Measurements from ENCODE around the gene MRPL45. TPM values are rescaled to one million over a fixed set of nuclear protein-coding genes. Genes with fewer than 3 reads are reported as not detected.

MRPL45 gene
- total and polyA plus RNA-seq, 2 donors (not counting 1 experiment from before 2014, with no cell fraction given) = 13.1 to 17.6 TPM

DNA sequence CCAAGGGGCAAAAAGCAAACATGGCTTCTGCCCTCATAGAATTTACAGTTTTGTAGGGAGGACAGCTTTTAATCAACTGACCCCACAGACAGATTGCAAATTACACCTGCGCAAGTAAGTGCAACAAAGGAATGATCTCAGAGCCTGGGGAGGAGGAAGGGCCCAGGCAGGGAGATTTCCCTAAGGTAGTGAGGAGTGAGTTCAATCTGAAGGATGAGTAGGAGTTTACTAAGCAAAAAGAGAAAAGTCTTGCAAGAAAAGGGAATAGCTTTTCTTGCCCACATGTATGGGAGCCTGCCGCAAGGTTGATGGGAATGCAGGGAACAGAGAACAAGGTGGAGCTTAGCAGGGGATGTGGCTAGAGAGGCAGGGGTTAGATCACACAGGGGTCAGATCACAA, 53.1 kb downstream of the MRPL45 start:
- DNase-seq (no peak), ATAC-seq (ENCODE audit: low read depth) (no peak)
- Histone ChIP-seq H3K36me3 (replicated peaks in 1 of 2; ENCODE audit: control extremely low read depth in 1 of 2, control insufficient read depth in 1 of 2, extremely low read depth in 1 of 2, insufficient read depth in 2 of 2, low read length in 1 of 2) (no peaks in the 10 kb centered on the region), H3K4me2 (replicated peaks; ENCODE audit: low read depth, low read length, poor library complexity, severe bottlenecking) (no peak overlapping the region), H3K9ac (ENCODE audit: low read length) (no peak overlapping the region), H3K79me2 (ENCODE audit: control insufficient read depth, insufficient read depth, low read length) (peaks cover 19% of the 10 kb centered on the region), H3K27me3 (replicated peaks in 1 of 4; ENCODE audit: control extremely low read depth in 1 of 4, control insufficient read depth in 3 of 4, insufficient read depth in 4 of 4, low read length in 3 of 4) (no peaks in the 10 kb centered on the region), H3K4me1 (ENCODE audit: control insufficient read depth in 2 of 2, insufficient read depth in 2 of 2, low read length in 2 of 2) (peaks cover 11 to 19% of the 10 kb centered on the region in 2 donors), H3K4me3 (ENCODE audit: control extremely low read depth in 1 of 5, extremely low read depth in 1 of 5, insufficient read depth in 1 of 5, low read depth in 2 of 5, low read length in 4 of 5) (no peak overlapping the region), H3K27ac (ENCODE audit: low read length in 2 of 2) (no peak overlapping the region), H2AFZ (ENCODE audit: insufficient read depth, low read depth, low read length, poor library complexity, severe bottlenecking) (no peak overlapping the region), H3K9me3 (ENCODE audit: control extremely low read depth in 1 of 3, control insufficient read depth in 2 of 3, insufficient read depth in 1 of 3, low read length in 2 of 3) (no peaks in the 10 kb centered on the region), H4K20me1 (ENCODE audit: control insufficient read depth, insufficient read depth, low read length, poor library complexity, severe bottlenecking) (peaks cover 12% of the 10 kb centered on the region)
- H3K27ac Mint-ChIP-seq = peak overlapping the region; percentile 60
- WGBS (ENCODE audit: insufficient coverage) = 100% methylated on average over 1 of the region's 2 CpGs
- H3K4me1 Mint-ChIP-seq = peaks cover 28% of the 10 kb centered on the region
- H3K4me3 Mint-ChIP-seq = no peak overlapping the region
- ChIA-PET CTCF (interaction anchor here (0.6 to 11.6 kb wide), 14 partner anchors 9 to 892 kb away, joined by 3 to 323 read pairs (median 7); no protein-coding TSS in a partner anchor), POLR2A (interaction anchor here (1.0 kb wide), 1 partner anchor 65 kb away, joined by 3 read pairs; no protein-coding TSS in a partner anchor)
- intact Hi-C loops (cut with micrococcal nuclease) = loop anchor here (2.0 to 5.0 kb wide), 3 partner anchors 802 to 1403 kb away; partner anchors contain the start of genes AATF and PLXDC1
- no peaks in the 10 kb centered on the region for H3K9me3 Mint-ChIP-seq (ENCODE audit: insufficient read depth)
- no peaks in the 10 kb centered on the region for H3K27me3 Mint-ChIP-seq
- TF ChIP-seq, protein P1, sequence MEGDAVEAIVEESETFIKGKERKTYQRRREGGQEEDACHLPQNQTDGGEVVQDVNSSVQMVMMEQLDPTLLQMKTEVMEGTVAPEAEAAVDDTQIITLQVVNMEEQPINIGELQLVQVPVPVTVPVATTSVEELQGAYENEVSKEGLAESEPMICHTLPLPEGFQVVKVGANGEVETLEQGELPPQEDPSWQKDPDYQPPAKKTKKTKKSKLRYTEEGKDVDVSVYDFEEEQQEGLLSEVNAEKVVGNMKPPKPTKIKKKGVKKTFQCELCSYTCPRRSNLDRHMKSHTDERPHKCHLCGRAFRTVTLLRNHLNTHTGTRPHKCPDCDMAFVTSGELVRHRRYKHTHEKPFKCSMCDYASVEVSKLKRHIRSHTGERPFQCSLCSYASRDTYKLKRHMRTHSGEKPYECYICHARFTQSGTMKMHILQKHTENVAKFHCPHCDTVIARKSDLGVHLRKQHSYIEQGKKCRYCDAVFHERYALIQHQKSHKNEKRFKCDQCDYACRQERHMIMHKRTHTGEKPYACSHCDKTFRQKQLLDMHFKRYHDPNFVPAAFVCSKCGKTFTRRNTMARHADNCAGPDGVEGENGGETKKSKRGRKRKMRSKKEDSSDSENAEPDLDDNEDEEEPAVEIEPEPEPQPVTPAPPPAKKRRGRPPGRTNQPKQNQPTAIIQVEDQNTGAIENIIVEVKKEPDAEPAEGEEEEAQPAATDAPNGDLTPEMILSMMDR (IDR thresholded peaks at IDR 0.05) = no peak
- TF ChIP-seq EZH2 (IDR thresholded peaks at IDR 0.05; ENCODE audit: borderline replicate concordance, insufficient read depth, low read depth, low read length, poor library complexity, severe bottlenecking) = no peak

DNA sequence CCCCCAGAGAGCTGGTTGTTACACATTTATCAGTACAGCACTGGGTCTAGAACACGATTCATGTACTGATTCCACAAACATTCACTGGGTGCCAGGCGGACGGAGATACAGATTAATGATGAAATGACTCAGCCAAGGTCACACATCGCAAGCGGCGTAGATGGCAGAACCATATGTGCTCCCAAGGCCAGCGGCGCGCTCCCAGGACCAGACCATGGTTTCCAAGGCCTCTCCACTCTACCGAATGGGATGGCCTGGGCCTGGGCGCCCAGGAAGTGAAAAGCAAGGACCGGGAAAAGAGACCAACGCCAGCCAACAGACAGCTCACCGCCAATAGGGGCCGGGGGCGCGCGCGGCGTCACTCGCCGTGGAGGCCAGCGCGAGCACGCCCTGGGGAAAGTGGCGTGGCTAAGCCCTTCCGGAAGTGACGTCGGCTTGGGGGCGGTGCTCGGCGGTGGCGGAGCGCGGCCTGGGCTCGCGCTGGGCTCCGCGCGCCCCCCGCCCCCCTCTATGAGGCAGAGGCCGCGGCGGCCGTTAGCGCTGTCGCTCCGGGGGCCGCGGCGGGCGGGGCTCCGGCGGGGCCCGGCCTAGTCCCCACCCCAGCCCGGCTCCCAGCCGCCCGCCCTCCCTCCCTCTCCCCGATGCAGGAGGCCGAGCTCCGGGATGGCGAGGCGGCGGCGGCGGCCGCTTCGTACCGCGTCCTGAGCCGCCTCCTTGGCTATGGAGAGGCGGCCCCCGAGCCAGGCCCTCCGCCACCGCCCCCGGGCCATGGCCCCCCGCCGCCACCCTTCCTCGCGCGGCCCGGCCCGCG, 54.6 kb downstream of the MRPL45 start, which contains the start of gene SOCS7:
TSS of gene SOCS7 (plus strand) at position 433 of the 811 bp plus-strand sequence. CDS start at position 642, 209 bp downstream.
- TF ChIP-seq, protein P1 (IDR thresholded peaks at IDR 0.05) = no peak
- no peak for TF ChIP-seq EZH2 (IDR thresholded peaks at IDR 0.05; ENCODE audit: borderline replicate concordance, insufficient read depth, low read depth, low read length, poor library complexity, severe bottlenecking)
- peak within 1 kb of the TSS; percentile 71 to 73 for H3K27ac ChIP-seq (ENCODE audit: low read length in 2 of 2)
- peaks cover 12% of the 10 kb centered on the region for H4K20me1 ChIP-seq (ENCODE audit: control insufficient read depth, insufficient read depth, low read length, poor library complexity, severe bottlenecking)
- no peaks in the 10 kb centered on the region for H3K9me3 ChIP-seq (ENCODE audit: control extremely low read depth in 1 of 3, control insufficient read depth in 2 of 3, insufficient read depth in 1 of 3, low read length in 2 of 3)
- Mint-ChIP-seq H3K4me3 (peak within 1 kb of the TSS; percentile 99), H3K27me3 (no peaks in the 10 kb centered on the region), H3K9me3 (ENCODE audit: insufficient read depth) (no peaks in the 10 kb centered on the region), H3K4me1 (peaks cover 31% of the 10 kb centered on the region), H3K27ac (peak within 1 kb of the TSS; percentile 97)
- CTCF ChIA-PET = interaction anchor here (1.0 to 11.6 kb wide), 4 partner anchors 10 to 65 kb away, joined by 4 to 323 read pairs (median 26); no protein-coding TSS in a partner anchor
- no peaks in the 10 kb centered on the region for H3K36me3 ChIP-seq (replicated peaks in 1 of 2; ENCODE audit: control extremely low read depth in 1 of 2, control insufficient read depth in 1 of 2, extremely low read depth in 1 of 2, insufficient read depth in 2 of 2, low read length in 1 of 2)
- ATAC-seq (ENCODE audit: low read depth) (peak; percentile 92), DNase-seq (peak; percentile 94)
- H3K4me1 ChIP-seq (ENCODE audit: control insufficient read depth in 2 of 2, insufficient read depth in 2 of 2, low read length in 2 of 2) = peaks cover 11 to 19% of the 10 kb centered on the region in 2 donors
- H3K27me3 ChIP-seq (replicated peaks in 1 of 4; ENCODE audit: control extremely low read depth in 1 of 4, control insufficient read depth in 3 of 4, insufficient read depth in 4 of 4, low read length in 3 of 4) = no peaks in the 10 kb centered on the region
- H3K79me2 ChIP-seq (ENCODE audit: control insufficient read depth, insufficient read depth, low read length) = peaks cover 32% of the 10 kb centered on the region
- H3K4me3 ChIP-seq (ENCODE audit: control extremely low read depth in 1 of 5, extremely low read depth in 1 of 5, insufficient read depth in 1 of 5, low read depth in 2 of 5, low read length in 4 of 5) = peak within 1 kb of the TSS; percentile 38 to 78 (median 70)
- WGBS (ENCODE audit: insufficient coverage) = 6% methylated on average over 77 of the region's 84 CpGs
- POLR2A ChIA-PET = no interaction called here
- peak within 1 kb of the TSS; percentile 94 for H2AFZ ChIP-seq (ENCODE audit: insufficient read depth, low read depth, low read length, poor library complexity, severe bottlenecking)
- intact Hi-C loops (cut with micrococcal nuclease) = loop anchor here (2.0 to 5.0 kb wide), 3 partner anchors 801 to 1404 kb away; partner anchors contain the start of genes AATF and PLXDC1
- peak within 1 kb of the TSS; percentile 82 for H3K4me2 ChIP-seq (replicated peaks; ENCODE audit: low read depth, low read length, poor library complexity, severe bottlenecking)
- peak within 1 kb of the TSS; percentile 71 for H3K9ac ChIP-seq (ENCODE audit: low read length)

All from B cell (primary cell).